Calu3 (cell line): ENCODE data around the gene C1QTNF6. TPM values are rescaled to one million over a fixed set of nuclear protein-coding genes. Genes with fewer than 3 reads are reported as not detected.

Source experiments
- BruUV-seq: library from RNA; stranded (reverse); fragments of 400-500 nt; replicated peaks from 2 replicates; lab custom pipeline; 2021; lab: Mats Ljungman, UMichigan
- CTCF ChIA-PET: fragments of 300-600 bp; sonication (Branson Sonifier 250); formaldehyde crosslinking; loops from one replicate; lab custom pipeline; 2022; ENCODE audit warnings: antibody characterized with exemption; lab: Charles Lee
- DNase-seq: peaks from one replicate; pipeline ENCODE4 v3.0.0; 2022
- H3K27ac Mint-ChIP-seq: one replicate; pipeline ENCODE4 v1.8.0; 2022; ENCODE audit warnings: mixed read lengths; ENCODE audit not compliant: unreplicated experiment
- H3K27me3 Mint-ChIP-seq: one replicate; pipeline ENCODE4 v1.8.0; 2022; ENCODE audit warnings: mixed read lengths; ENCODE audit not compliant: unreplicated experiment
- H3K36me3 Mint-ChIP-seq: one replicate; pipeline ENCODE4 v1.8.0; 2022; ENCODE audit warnings: mild to moderate bottlenecking, moderate library complexity, mixed read lengths; ENCODE audit not compliant: insufficient read depth, unreplicated experiment
- H3K4me1 Mint-ChIP-seq: one replicate; pipeline ENCODE4 v1.8.0; 2022; ENCODE audit warnings: mild to moderate bottlenecking, low read depth, mixed read lengths; ENCODE audit not compliant: unreplicated experiment
- H3K4me3 Mint-ChIP-seq: one replicate; pipeline ENCODE4 v1.8.0; 2022; ENCODE audit warnings: mild to moderate bottlenecking, low read depth, moderate library complexity, mixed read lengths; ENCODE audit not compliant: unreplicated experiment
- H3K9me3 Mint-ChIP-seq: one replicate; pipeline ENCODE4 v1.8.0; 2022; ENCODE audit warnings: low read depth, mixed read lengths; ENCODE audit not compliant: unreplicated experiment
- CTCF ChIP-seq: fragments of 200-600 bp; IDR thresholded peaks from one replicate; pipeline ENCODE4 v1.8.0; 2022; ENCODE audit warnings: antibody characterized with exemption; ENCODE audit not compliant: unreplicated experiment
- intact Hi-C: fragments of 100-400 bp; cut with micrococcal nuclease; formaldehyde crosslinking; loops from one replicate; pipeline ENCODE4 v1.10.0; 2022; ENCODE audit not compliant: unreplicated experiment
- total RNA-seq: library from RNA; stranded (reverse); gene quantifications from 2 replicates; pipeline ENCODE4 v1.2.3, GENCODE V29; 2022

The C1QTNF6 gene
- total RNA-seq, 1 experiment from 2014 or later, result 6.2 TPM

- no TSS peak for BruUV-seq
- Mint-ChIP-seq H3K4me1 (peaks cover 5% of the 10 kb centered on the region), H3K27ac (no peak overlapping the region), H3K4me3 (no peak overlapping the region), H3K36me3 (no peaks in the 10 kb centered on the region), H3K27me3 (peaks cover 96% of the 10 kb centered on the region), H3K9me3 (no peaks in the 10 kb centered on the region)
- DNase-seq, result no peak
- intact Hi-C loops, result no loop called here
- no peak for TF ChIP-seq CTCF
- CTCF ChIA-PET, result no interaction called here
These were observed 27.8 kb upstream of the C1QTNF6 start for GRCh38 chr22:37215890-37216289.

- no peaks in the 10 kb centered on the region for H3K36me3 Mint-ChIP-seq
- H3K9me3 Mint-ChIP-seq, result no peaks in the 10 kb centered on the region
- CTCF ChIA-PET, result no interaction called here
- no peak overlapping the region for H3K4me3 Mint-ChIP-seq
- peaks cover 97% of the 10 kb centered on the region for H3K27me3 Mint-ChIP-seq
- no peak for TF ChIP-seq CTCF
- no TSS peak for BruUV-seq
- no peak overlapping the region for H3K27ac Mint-ChIP-seq
- no peak for DNase-seq
- intact Hi-C loops, result no loop called here
- H3K4me1 Mint-ChIP-seq, result peaks cover 5% of the 10 kb centered on the region
These were observed 26.6 kb upstream of the C1QTNF6 start for GRCh38 chr22:37214731-37215030.

GRCh38 chr22:37213941-37214730 lies 26.1 kb upstream of the C1QTNF6 start:
- intact Hi-C loops, result no loop called here

GRCh38 chr22:37213218-37213855 lies 25.3 kb upstream of the C1QTNF6 start:
- no TSS peak for BruUV-seq
- no peaks in the 10 kb centered on the region for H3K4me1 Mint-ChIP-seq
- H3K27ac Mint-ChIP-seq, result no peak overlapping the region
- CTCF ChIA-PET, result no interaction called here
- peaks cover 90% of the 10 kb centered on the region for H3K27me3 Mint-ChIP-seq
- intact Hi-C loops, result no loop called here
- no peaks in the 10 kb centered on the region for H3K9me3 Mint-ChIP-seq
- no peaks in the 10 kb centered on the region for H3K36me3 Mint-ChIP-seq
- no peak for DNase-seq
- no peak for TF ChIP-seq CTCF
- H3K4me3 Mint-ChIP-seq, result no peak overlapping the region

More at GRCh38 chr22:37213941-37214730, 26.1 kb upstream of the C1QTNF6 start:
- no peak for DNase-seq
- peaks cover 91% of the 10 kb centered on the region for H3K27me3 Mint-ChIP-seq
- CTCF ChIA-PET, result no interaction called here
- no peaks in the 10 kb centered on the region for H3K36me3 Mint-ChIP-seq
- no TSS peak for BruUV-seq
- H3K4me1 Mint-ChIP-seq, result peaks cover 5% of the 10 kb centered on the region
- no peak overlapping the region for H3K27ac Mint-ChIP-seq
- no peak overlapping the region for H3K4me3 Mint-ChIP-seq
- TF ChIP-seq CTCF, result no peak
- H3K9me3 Mint-ChIP-seq, result no peaks in the 10 kb centered on the region
